Thyroid gland (tissue), 4 donors: ENCODE data around the gene SMG1.
"Not testable (repeated sequence)": the region's sequence is repeated elsewhere in the genome, so short reads cannot be mapped to it uniquely, and the experiment has no call there.

ENCODE experiments used
- POLR2A ChIP-seq, 2 donors: fragments of 450-650 bp; IDR thresholded peaks; one replicate each; pipeline ENCODE4 v1.6.1; 2017; ENCODE audit warnings: antibody characterized with exemption in 2 of 2, mild to moderate bottlenecking in 2 of 2, moderate library complexity in 1 of 2
- TF ChIP-seq, protein P1 (sequence below), 6 experiments: fragments of 200-600 bp in 3 of 6; fragments of 450-650 bp in 3 of 6; sonication (generic) in 3 of 6; IDR thresholded peaks; one replicate each; pipeline ENCODE4 v1.5.1; 2016 to 2019; ENCODE audit warnings: antibody characterized with exemption in 6 of 6, mild to moderate bottlenecking in 2 of 6, inconsistent platforms in 1 of 6, moderate library complexity in 1 of 6

- TF ChIP-seq, protein P1, sequence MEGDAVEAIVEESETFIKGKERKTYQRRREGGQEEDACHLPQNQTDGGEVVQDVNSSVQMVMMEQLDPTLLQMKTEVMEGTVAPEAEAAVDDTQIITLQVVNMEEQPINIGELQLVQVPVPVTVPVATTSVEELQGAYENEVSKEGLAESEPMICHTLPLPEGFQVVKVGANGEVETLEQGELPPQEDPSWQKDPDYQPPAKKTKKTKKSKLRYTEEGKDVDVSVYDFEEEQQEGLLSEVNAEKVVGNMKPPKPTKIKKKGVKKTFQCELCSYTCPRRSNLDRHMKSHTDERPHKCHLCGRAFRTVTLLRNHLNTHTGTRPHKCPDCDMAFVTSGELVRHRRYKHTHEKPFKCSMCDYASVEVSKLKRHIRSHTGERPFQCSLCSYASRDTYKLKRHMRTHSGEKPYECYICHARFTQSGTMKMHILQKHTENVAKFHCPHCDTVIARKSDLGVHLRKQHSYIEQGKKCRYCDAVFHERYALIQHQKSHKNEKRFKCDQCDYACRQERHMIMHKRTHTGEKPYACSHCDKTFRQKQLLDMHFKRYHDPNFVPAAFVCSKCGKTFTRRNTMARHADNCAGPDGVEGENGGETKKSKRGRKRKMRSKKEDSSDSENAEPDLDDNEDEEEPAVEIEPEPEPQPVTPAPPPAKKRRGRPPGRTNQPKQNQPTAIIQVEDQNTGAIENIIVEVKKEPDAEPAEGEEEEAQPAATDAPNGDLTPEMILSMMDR (IDR thresholded peaks at IDR 0.05) = not testable (repeated sequence)
- TF ChIP-seq POLR2A (IDR thresholded peaks at IDR 0.05) = not testable (repeated sequence)
Observed at GRCh38 chr16:18923124-18923523, 3.1 kb downstream of the SMG1 start.
